Endothelial cell of umbilical vein (primary cell): ENCODE measurements around the gene PIP4K2B.

Experiments used
- EZH2 ChIP-seq: IDR thresholded peaks from 2 replicates; pipeline ENCODE4 v1.6.1; 2012; ENCODE audit warnings: borderline replicate concordance, low read depth, mild to moderate bottlenecking, moderate library complexity, low read length, inconsistent platforms; ENCODE audit not compliant: severe bottlenecking
- POLR2A ChIP-seq: IDR thresholded peaks from 2 replicates; pipeline ENCODE4 v1.6.1; 2012; ENCODE audit warnings: low read depth, mild to moderate bottlenecking, control low read depth, low read length
- POLR2AphosphoS5 ChIP-seq: IDR thresholded peaks from 2 replicates; pipeline ENCODE4 v1.6.1; 2012; ENCODE audit warnings: low read depth, mild to moderate bottlenecking, control low read depth, low read length, moderate library complexity; ENCODE audit not compliant: insufficient read depth
- TF ChIP-seq, protein P1 (sequence below), 2 donors: IDR thresholded peaks; 1 replicate in 1 of 2; 2 replicates in 1 of 2; pipeline ENCODE4 v1.5.1; 2011; ENCODE audit warnings: low read length in 2 of 2, mild to moderate bottlenecking in 2 of 2, moderate library complexity in 2 of 2, control low read depth in 1 of 2, inconsistent platforms in 1 of 2, low read depth in 1 of 2; ENCODE audit not compliant: insufficient read depth in 1 of 2; ENCODE audit errors: extremely low read depth in 1 of 2

DNA sequence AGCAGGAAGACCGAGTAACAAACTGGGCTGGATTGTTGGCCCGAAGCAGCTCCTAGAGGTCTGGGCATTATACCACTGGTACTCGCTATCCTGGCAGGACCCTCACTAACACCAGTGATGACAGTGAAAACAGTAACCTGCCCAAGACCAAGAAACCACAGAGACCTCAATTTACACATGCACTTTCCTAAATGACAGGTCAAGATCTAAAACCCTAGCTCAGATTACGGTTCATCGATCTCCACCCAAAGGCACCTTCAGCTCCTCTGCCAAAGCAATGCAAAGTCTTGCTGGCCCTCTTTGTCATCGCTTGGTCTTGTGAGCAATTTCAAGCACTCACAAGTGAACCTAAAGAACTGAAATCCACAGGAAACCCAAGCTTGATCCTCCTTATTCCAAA, 1.5 kb downstream of the PIP4K2B start:
- TF ChIP-seq, protein P1, sequence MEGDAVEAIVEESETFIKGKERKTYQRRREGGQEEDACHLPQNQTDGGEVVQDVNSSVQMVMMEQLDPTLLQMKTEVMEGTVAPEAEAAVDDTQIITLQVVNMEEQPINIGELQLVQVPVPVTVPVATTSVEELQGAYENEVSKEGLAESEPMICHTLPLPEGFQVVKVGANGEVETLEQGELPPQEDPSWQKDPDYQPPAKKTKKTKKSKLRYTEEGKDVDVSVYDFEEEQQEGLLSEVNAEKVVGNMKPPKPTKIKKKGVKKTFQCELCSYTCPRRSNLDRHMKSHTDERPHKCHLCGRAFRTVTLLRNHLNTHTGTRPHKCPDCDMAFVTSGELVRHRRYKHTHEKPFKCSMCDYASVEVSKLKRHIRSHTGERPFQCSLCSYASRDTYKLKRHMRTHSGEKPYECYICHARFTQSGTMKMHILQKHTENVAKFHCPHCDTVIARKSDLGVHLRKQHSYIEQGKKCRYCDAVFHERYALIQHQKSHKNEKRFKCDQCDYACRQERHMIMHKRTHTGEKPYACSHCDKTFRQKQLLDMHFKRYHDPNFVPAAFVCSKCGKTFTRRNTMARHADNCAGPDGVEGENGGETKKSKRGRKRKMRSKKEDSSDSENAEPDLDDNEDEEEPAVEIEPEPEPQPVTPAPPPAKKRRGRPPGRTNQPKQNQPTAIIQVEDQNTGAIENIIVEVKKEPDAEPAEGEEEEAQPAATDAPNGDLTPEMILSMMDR (IDR thresholded peaks at IDR 0.05; ENCODE audit: extremely low read depth in 1 of 2, insufficient read depth in 1 of 2, low read depth in 1 of 2, low read length in 2 of 2) = no peak
- no peak for TF ChIP-seq POLR2AphosphoS5
- no peak for TF ChIP-seq POLR2A
- TF ChIP-seq EZH2 = no peak
